ENCODE results near the gene PTGIR.

Gene PTGIR

DNA sequence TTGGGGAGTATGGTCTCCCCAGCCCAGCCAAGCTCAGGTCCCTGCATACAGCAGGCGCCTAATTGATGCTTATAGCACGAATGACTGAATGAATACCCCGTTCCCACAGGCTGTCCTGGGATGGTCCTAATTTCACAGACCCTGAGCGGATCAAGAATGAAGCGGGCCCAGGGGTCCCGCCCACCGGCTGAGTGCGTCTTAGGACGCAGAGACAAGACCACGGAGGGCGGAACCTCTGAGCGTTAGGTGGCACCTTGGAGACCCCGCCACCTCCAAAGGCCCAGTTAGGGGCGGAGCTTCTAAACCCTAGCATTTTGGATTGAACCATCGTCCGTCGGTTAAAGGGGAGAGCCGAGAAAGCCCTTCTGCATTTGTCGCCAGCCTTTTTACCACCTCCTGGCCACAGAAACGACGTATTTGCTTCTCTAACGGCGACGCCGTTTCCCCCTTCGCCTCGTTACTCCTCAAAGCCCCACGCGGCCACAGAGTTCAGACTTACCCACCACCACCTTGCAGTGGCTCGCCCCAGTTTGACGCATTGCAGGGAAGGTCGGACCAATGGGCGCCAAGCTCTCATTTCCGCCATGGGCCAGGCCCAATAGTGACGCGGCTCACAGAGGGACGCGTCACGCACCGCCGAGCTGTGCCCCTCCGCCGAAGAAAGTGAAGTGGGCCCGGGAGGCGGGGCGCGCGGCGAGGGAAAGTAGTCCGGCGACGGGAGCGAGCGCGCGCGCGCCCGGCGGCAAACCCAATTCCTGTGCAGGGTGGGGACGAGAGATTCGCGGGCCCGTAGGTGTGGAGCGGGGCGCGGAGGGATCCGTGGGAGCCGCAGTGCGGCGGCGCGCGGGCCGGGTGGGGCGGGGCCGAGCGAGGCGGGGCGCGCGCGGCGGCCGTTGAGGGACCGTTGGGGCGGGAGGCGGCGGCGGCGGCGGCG lies 24.2 kb downstream of the PTGIR start:
- DNase-seq, result peak; percentile 99

DNA sequence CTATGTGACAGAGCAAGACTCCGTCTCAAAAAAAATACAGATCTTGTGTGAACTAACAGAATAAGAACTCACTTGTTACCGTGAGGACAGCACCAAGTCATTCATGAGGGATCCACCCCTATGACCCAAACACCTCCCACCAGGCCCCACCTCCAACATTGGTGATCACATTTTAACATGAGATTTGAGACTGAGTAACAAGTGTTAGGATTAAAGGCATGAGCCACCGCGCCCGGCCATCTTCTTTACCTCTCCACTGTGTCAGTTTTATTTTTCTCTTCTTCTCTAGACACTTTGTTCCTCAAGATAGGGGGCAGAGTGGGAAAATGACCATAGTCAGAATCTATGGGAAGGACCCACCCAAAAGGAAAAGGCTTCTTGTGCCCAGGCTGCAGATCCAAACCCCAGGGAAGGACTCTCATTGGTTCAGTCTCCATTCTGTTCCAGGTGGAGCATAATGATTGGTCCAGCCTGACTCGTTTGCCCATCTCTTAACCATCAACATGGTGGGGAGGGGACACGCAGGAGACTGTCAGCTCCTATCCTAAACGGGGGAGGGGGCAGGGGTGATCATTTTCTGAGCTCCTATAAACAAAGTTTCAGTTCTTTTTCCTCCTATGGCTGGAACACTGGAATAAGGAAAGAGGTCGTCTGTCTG lies 25.0 kb downstream of the PTGIR start:
- peak; percentile 19 for DNase-seq

GRCh38 chr19:46598372-46598917 lies 26.4 kb downstream of the PTGIR start:
- no peak for DNase-seq

- no peak for DNase-seq
Observed at GRCh38 chr19:46596008-46596407, 28.9 kb downstream of the PTGIR start.

DNA sequence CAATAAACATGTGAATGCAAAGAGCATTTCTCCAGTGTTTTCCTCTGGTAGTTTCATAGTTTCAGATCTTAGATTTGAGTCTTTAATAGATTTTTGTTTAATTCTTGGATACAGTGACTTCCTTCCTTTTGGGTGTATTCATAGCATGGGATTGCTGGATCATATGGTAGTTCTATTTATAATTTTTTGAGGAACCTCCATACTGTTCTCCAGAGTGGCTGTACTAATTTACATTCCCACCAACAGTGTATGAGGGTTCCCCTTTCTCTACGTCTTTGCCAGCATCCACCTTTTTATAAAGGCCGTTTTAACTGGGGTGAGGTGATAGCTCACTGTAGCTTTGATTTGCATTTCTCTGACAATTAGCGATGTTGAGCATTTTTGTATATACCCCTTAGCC lies 33.0 kb downstream of the PTGIR start:
- DNase-seq, result no peak

DNA sequence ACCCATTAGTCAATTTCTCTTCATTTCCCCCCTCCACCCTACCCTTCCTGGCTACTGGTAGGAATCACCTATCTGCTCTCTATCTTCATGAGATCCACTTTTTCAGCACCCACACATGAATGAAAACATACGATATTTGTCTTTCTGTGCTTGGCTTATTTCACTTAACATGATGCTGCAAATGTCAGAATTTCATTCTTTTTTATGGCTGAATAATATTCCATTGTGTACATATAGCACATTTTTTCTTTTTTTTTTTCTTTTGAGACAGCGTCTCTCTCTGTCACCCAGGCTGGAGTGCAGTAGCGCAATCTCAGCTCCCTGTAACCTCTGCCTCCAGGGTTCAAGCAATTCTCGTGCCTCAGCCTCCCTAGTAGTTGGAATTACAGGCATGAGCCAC lies 33.6 kb downstream of the PTGIR start:
- DNase-seq, result no peak

GRCh38 chr19:46587861-46588260 lies 37.0 kb downstream of the PTGIR start:
- DNase-seq, result no peak

- no peak for DNase-seq
Observed at GRCh38 chr19:46586294-46586693, 38.6 kb downstream of the PTGIR start.

DNA sequence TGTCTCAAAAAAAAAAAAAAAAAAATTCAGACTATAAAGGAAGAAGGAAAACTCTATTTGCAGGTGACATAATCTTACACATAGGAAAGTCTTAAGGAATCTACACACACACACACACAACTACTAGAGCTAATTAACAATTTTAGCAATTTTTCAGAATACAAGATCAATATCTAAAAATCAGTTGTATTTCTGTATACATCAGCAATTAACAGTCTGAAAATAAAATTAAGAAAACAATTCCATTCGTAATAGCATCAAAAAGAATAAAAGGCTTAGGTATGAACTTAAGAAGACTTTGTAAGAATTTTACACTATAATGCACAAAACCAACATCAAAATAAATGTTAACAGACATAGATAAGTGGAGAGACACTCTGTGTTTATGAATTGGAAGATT lies 39.4 kb downstream of the PTGIR start:
- no peak for DNase-seq

DNA sequence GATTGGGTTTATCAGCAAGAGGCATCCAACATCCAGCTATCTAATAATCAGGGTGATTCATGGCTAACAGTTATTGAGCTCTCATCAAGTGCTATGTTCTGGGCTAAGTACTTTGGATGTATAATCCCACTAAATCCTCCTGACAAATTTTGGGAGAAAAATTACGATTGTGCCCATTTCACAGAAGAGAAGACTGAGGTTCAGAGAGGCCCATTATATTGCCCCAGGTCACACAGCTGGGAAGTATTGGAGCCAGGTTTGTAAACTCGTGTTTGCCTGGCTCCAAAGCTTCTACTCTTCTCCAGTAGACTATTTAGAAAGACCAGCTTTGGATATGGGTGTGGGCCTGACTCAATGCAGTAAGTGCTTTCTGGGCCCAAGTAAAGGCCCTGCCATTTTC lies 44.6 kb downstream of the PTGIR start:
- no peak for DNase-seq

DNA sequence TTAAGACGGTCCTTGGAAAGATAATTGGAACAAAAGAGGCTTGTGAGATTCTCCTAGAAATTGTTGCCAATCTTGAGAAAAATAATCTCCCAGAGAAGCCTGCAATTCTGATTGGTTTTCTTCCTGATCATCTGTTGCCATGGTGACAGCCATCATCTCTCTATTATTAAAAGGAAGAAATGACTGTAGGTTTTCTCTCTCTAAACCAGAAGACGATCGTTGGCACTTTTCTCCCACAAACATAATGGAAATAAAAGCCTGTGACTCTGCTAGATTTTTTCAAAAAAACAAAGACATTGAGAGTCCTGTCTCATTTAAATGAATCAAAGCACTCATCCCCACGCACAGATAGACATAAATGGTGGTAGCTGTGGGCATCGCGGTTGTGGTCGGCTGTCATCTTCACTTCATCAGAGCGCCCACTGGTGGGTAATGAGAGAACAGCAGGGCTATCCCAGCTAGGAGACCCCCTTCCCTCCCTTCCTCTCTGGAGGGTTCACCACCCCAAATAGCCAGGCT lies 45.5 kb downstream of the PTGIR start:
- no peak for DNase-seq

- DNase-seq, result no peak
Observed at GRCh38 chr19:46578450-46578849, 46.4 kb downstream of the PTGIR start.

- DNase-seq, result peak; percentile 15
Observed at GRCh38 chr19:46574533-46574932, 50.4 kb downstream of the PTGIR start.

GRCh38 chr19:46573679-46574498 lies 51.0 kb downstream of the PTGIR start:
- no peak for DNase-seq

GRCh38 chr19:46571495-46571894 lies 53.4 kb downstream of the PTGIR start:
- peak; percentile 47 for DNase-seq

All from NCI-H69 (cell line).